ENCODE measurements around the gene SUSD5.
"Not testable (repeated sequence)": the region's sequence is repeated elsewhere in the genome, so short reads cannot be mapped to it uniquely, and the experiment has no call there.

Gene SUSD5

GRCh38 chr3:33194303-33194702 is 24.3 kb downstream of the SUSD5 start:
- no peak for DNase-seq (ENCODE audit: low spot score)

- no peak for DNase-seq (ENCODE audit: low spot score)
Observed at GRCh38 chr3:33187368-33187634, 31.3 kb downstream of the SUSD5 start.

DNA sequence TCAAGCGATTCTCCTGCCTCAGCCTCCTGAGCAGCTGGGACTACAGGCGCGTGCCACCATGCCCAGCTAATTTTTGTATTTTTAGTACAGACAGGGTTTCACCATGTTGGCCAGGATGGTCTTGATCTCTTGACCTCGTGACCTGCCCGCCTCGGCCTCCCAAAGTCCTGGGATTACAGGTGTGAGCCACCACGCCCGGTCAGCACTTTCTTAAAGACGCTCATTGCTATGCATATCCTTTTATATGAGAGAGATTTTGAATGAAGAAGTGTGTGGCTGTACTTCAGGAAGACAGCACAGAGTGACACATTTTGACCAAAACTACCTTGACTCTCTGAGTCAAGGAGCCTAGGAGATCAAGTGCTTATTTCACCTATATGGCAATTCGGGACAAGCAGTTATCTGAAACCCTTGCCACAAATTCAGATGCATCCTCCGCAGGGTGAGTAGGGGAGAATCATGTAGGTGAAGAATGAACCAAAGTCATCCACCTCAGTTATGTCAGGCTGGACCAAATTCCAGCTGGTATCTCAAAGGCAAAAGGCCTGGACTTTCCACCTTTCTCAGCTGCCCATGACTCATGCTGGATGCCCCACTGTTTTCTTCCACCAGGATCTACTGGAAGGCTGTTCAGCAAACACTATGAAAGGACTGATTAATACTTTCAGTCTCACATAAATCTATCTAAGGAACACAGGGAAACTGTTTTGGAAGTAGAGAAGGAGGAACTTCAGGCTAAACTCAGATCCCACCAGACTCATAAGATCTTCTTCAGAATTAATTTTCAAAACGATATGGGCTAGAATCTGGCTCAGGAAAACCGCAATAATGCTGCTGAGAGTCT is 31.9 kb downstream of the SUSD5 start:
- no peak for DNase-seq (ENCODE audit: low spot score)

DNA sequence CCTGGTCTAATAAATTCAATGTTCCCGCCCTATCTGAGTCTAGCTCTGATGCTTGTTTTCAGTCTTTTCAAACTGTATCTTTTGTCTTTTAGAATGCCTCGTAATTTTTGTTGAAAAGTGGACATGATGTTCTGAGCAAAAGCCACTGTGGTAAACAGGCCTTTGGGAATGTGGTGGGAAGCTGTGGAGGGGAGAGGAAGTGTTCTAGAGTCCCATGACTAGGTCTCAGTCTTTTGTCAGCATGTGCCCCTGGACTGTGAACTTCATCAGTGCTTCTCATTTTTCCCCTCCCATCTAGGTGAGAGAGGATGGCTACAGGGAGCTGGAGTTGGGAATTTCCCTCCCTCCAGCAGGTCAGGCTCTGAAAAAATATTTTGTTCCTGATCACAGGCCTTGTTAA is 33.7 kb downstream of the SUSD5 start:
- DNase-seq (ENCODE audit: low spot score), result no peak

DNA sequence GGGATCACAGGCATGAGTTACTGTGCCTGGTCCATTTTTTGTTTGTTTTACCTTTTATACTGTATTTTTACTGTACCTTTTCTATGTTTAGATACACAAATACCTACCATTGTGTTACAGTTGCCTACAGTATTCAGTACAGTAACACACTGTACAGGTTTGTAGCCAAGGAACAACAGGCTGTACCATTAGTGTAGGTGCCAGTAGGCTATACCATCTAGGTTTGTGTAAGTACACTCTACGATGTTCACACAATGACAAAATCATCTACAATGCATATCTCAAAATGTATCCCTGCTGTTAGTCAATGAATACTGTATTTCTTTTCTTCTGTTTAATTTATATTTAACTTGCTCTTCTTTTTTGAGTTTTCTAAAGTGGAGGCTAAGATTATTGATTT is 37.0 kb downstream of the SUSD5 start:
- not testable (repeated sequence) for DNase-seq (ENCODE audit: low spot score)

DNA sequence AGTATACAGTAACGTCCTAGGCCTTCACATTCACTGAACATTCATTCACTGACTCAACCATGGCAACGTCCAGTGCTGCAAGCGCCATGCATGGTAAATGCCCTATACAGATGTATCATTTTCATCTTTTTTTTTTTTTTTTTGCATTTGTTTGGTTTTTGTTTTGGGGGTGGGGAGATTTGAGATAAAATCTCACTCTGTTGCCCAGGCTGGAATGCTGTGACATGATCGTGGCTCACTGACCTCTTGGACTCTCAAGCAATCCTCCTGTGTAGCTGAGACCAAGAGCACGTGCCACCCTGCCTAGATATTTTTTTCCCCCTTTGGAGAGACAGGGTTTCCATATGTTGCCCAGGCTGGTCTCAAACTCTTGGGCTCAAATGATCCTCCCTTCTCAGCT is 37.4 kb downstream of the SUSD5 start:
- no peak for DNase-seq (ENCODE audit: low spot score)

DNA sequence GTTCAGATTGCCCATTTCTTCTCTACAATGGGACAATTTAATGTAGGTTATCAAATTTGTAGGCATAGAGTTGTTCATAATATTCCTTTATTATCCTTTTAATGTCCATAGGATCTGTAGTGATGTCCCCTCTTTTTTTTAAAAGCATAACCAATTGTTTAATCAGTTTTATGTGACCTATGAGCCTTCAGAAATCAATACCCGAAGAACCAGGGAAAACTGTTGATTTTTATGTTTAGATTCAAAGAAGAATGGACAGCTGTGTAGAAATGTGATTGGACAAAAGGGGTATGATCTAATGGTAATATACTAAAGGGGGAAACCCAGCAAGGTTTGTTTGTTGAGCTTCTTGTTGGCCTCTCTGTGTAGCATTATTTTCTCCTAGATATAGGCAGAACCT is 39.5 kb downstream of the SUSD5 start:
- no peak for DNase-seq (ENCODE audit: low spot score)

DNA sequence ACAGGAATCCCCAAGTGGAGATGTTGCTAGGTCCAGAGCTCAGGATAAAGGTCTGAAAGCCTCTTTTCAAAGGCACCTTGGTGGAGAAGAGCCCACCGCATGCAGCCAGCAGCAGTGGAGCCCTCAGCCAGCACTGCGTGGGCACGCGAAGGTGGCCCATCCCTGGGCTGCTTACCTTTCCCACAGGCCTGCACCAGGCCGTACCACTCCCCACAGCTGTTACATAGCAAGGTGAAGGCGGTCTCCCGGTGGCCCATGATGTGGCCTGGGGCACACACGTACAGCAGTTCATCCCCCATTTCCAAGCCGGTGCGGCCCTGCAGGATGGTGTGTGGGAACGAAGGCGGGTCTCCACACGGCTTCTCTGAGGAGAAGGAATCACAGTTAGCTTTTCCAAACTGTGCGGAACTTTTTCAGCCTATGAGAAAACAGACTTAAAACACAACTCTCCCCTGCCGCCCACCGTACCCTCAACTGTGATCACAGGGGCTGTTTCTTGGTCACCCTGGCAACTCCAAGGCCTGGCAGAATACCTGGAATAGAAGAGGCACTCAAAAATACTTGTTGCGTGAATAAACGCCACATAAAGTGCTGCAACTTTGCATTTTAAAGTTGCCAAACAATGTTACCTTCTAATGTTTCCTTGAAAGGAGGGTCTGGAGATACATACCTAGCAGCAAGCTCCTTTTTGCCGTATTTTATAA is 43.7 kb downstream of the SUSD5 start:
- no peak for DNase-seq (ENCODE audit: low spot score)

DNA sequence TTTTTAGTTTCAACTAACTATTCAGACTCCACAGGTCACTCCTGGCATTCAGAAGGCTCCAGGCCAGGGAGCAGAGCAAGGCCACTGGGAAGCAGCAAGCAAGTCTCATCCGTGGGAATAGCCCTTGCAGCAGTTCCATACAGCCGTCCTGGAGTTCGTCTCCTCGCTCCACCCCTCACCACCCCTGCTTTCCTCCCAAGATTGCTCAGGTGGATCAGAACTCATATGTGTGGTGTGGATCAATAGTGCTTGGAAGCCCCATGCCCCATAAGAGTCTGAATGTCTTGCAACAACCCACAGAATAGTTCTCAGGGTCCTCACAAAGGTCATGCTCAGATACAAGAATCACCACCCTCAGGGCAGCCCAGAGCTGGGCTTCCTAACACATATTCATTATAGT is 44.5 kb downstream of the SUSD5 start:
- no peak for DNase-seq (ENCODE audit: low spot score)

GRCh38 chr3:33173672-33174071 is 44.9 kb downstream of the SUSD5 start:
- no peak for DNase-seq (ENCODE audit: low spot score)

DNA sequence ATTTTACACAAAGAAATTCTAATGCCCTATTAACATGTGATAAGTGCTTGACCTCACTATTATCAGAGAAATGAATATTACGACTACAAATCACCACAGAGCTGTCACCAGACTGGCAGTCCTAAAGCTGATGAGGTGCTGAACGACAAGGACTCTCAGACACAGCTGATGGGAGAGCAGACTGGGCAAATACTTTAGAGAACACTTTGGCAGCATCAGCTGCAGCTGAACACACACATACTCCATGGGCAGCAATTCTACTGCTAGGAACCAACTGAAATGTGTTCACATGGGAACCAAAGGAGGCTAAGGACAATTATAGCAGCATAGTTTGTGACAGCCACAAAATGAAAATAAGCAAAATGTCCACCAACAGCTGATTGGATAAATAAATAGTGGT is 45.5 kb downstream of the SUSD5 start:
- DNase-seq (ENCODE audit: low spot score), result no peak

DNA sequence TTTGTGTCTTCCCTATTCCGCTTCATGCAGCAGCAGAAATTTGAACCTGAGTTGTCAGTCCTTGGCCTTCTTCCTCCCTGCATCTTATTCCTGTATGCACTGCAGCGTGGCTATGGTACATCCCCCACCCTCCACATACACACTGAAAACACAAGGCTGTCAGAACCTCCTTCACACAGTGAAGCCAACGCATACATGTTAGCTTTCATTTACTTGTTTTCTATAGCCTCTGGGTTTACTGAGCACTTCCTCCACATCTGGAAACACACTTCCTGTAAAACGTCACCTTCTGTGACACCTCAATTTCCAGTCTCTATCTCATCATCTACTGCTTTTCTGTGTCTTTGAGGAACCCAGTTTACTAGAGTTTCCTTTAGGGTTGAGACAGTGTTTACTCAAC is 47.0 kb downstream of the SUSD5 start:
- DNase-seq (ENCODE audit: low spot score), result no peak

DNA sequence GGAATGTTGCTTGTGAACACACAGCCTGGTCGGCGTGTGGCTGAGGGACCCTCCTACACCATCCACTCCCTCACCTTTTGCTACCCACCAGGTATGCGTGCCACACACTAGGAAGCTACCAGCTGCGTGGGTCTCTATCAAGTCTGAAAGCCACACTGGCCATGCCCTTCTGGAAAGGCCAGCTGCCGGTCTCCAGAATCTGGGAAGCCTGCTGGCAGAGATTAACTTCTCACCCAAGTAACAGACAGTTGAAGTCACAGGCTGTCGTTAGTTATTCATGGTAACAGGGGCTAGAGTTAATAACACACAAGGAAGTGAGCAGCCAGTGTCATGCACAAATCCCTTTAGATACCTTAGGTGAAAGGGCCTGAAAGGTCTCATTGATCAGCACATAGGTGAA is 48.1 kb downstream of the SUSD5 start:
- no peak for DNase-seq (ENCODE audit: low spot score)

DNA sequence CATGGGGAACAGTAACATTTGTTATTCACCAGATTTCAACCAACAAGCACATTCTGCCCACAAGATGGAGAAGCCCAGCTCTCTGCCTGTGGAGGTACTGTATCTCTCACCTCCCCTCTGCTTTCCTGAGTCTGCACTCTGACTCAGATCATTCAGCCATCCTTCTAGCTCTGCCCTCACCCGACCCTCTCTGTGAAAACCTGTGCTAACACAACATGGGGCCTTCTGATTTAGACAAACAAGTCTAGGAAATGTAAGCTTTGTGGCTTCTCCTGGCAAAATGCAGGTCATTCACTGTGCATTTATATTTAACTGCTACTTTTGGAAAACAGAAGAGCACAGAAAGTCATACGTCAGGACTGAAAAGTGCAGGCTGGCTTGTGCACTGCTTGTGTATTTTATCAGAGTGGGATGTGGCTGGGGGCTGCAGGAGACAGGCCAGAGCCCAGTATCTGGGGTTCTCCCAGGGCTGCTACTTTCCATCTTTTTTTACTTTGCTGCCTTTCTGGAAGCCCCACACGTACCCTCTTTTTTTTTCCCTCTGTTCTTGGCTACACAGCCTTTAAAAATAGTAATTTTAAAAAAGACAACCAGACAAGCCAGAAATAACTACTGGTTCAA is 50.8 kb downstream of the SUSD5 start:
- no peak for DNase-seq (ENCODE audit: low spot score)

DNA sequence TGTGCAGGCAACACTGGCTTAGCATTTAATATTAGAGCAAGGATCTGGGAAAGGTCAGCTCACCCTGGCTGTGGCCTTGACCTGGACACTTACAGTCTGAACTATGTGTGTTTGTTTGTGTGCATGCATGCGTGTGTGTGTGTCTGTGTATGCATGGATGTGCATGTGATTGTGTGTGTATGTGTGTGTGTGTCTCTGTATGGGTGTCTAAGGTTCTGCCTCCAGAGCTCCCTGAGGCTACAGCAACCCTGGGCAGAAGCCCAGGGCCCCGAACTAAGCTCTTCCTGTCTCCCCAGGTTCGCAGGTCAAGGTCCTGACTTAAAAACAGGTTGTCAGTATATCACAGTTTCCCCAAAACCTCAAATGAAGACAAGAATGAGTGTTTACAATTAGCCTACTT is 51.3 kb downstream of the SUSD5 start:
- no peak for DNase-seq (ENCODE audit: low spot score)

- DNase-seq (ENCODE audit: low spot score), result no peak
Observed at GRCh38 chr3:33166095-33166494, 52.5 kb downstream of the SUSD5 start.

- DNase-seq (ENCODE audit: low spot score), result no peak
Observed at GRCh38 chr3:33165372-33165771, 53.2 kb downstream of the SUSD5 start.

DNA sequence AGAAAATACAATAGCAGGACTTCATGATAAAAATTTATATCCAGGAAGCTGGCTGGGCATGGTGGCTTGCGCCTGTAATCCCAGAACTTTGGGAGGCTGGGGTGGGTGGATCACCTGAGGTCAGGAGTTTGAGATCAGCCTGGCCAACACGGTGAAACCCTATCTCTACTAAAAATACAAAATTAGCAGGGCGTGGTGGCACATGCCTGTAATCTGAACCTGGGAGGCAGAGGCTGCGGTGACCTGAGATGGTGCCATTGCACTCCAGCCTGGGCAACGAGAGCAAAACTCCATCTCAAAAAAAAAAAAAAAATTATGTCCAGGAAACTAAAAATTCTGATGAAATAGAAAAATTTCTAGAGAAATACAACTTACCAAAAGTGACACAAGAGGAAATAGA is 56.0 kb downstream of the SUSD5 start:
- not testable (repeated sequence) for DNase-seq (ENCODE audit: low spot score)

GRCh38 chr3:33159981-33160380 is 58.6 kb downstream of the SUSD5 start:
- DNase-seq (ENCODE audit: low spot score), result no peak

DNA sequence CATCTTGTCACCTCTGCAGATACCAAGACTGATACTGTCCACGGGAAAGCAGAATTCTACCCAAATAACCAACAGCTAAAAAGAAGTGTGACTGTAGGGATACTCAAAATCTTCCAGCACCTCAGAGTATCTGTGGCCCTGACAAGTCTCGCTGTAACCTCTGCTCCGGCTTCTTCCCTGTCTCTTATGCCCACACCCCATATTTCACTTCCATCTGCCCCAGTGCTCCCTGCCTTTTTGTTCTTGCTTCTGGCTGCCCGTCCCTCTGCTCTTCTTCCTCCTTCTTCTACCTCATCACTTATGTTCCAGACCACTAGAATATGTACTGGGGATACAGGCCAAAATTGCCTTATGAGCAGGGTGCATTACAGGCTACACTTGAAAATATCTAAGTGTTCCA is 59.4 kb downstream of the SUSD5 start:
- DNase-seq (ENCODE audit: low spot score), result no peak

GRCh38 chr3:33155301-33155700 is 63.3 kb downstream of the SUSD5 start:
- no peak for DNase-seq (ENCODE audit: low spot score)

- no peak for DNase-seq (ENCODE audit: low spot score)
Observed at GRCh38 chr3:33153782-33154181, 64.8 kb downstream of the SUSD5 start.
